SK-N-DZ (cell line): ENCODE measurements around the gene ZNF362.

Source experiments
- DNase-seq: peaks from one replicate; pipeline ENCODE4 v3.0.0-alpha.2; 2015; ENCODE audit warnings: low spot score

ZNF362 gene

DNA sequence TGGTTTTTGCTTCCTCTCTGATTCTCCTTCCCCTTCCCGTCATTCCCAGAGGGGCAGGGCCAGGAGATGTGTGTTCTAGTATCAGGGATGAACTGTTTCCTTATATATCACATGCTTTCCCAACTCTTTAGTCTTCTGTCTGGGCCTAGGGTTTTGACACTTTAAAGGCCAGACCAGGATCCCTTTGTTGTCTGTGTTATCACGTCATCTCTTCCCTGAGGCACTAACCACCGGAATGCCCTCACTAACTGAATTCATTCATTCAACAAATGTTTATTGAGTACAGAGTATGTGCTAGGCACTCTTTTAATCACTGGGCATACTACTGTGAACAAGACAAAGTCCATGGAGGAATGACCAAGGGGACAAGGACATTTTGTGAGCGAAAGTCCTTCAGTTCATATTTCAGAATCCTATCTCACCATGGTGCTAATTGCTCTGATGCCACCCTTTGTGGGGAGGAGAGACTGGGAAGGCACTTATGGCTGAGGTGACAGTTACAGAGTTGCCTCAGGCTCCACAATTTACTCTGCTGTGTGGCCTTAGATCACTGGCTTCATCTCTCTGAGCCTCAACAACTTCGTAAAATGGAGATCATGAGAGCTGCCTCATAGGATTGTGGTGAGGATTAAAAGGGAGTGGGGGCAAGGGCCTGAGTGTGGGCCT lies 12.0 kb upstream of the ZNF362 start:
- DNase-seq = no peak

- DNase-seq = no peak
Measured at GRCh38 chr1:33244809-33245186, 11.5 kb upstream of the ZNF362 start.

DNA sequence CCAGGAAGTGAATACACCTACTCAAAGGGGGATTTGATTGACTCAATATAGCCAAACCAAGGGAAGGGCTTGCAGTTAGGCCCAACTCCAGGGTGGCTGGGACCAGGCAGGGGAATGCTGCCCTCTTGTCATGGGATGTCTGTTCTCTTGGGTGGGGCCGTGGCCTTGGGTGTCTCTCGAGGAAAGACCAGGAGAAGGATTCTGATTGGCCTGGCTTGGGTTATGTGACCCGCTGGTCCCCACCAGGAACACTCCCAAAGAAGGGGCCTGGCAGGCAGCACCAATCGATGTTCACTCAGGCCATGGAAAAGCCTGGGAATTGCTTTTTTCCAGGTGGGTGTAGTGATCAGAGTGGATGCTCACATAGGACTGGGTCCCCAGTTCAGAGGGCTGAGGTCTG lies 10.1 kb upstream of the ZNF362 start:
- DNase-seq = no peak

GRCh38 chr1:33247545-33247944 lies 8.7 kb upstream of the ZNF362 start:
- DNase-seq = no peak

DNA sequence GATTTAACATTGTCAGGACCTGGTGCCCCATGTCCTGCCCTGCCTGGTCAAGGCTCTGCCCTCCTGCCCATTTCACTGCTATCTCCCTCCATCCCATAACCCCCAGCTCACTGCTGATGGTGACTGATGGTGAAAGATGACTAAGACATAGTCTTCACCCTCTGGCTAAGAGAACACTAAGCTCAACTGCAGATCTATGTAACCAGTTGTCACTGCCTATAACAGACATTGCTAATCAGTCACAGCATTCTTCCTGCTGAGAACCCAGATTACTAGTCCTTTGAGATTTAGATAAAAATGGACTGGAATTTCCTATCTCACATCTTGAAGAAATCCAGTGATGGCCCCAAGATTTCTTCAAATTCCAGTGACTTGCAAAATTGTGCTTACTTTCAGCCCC lies 8.0 kb upstream of the ZNF362 start:
- DNase-seq = no peak

GRCh38 chr1:33249422-33249821 lies 6.9 kb upstream of the ZNF362 start:
- DNase-seq = no peak

GRCh38 chr1:33250217-33250616 lies 6.1 kb upstream of the ZNF362 start:
- DNase-seq = no peak

DNA sequence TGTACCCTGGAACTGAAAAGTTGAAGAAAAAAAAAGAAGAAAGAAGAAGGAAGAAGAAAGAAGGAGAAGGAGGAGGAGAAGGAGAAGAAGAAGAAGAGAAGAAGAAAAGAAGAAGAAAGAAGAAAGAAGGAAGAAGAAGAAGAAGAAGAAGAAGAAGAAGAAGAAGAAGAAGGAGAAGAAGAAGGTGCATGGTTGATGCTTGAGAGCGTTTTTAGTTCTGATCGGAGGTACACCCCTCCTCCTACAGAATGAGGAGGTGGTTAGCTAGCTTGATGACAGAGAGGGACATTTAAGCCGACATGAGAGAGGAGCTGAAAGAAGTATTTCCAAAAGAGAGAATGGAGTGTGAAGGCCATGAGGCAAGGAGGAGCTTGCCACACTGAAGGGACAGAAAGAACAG lies 5.6 kb upstream of the ZNF362 start:
- no peak for DNase-seq

DNA sequence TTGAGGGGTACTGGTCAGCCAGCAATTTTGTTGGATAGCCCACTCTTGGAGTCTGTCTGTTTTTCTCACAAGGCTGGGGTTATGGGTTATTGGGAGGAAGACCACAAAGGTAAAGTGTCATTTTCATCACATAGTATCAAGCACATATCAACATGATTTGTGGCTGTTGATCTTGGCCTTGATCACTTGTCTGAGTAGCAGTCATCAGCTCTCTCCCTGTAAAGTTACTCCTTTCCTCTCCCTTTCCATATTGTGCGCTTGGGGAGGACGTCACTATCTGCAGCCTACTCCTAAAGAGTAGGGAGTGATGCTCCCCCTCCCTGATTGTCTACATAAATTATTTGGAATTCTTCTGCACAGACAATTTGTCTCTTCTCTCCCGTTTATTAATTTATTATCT lies 1.8 kb upstream of the ZNF362 start:
- DNase-seq = no peak

DNA sequence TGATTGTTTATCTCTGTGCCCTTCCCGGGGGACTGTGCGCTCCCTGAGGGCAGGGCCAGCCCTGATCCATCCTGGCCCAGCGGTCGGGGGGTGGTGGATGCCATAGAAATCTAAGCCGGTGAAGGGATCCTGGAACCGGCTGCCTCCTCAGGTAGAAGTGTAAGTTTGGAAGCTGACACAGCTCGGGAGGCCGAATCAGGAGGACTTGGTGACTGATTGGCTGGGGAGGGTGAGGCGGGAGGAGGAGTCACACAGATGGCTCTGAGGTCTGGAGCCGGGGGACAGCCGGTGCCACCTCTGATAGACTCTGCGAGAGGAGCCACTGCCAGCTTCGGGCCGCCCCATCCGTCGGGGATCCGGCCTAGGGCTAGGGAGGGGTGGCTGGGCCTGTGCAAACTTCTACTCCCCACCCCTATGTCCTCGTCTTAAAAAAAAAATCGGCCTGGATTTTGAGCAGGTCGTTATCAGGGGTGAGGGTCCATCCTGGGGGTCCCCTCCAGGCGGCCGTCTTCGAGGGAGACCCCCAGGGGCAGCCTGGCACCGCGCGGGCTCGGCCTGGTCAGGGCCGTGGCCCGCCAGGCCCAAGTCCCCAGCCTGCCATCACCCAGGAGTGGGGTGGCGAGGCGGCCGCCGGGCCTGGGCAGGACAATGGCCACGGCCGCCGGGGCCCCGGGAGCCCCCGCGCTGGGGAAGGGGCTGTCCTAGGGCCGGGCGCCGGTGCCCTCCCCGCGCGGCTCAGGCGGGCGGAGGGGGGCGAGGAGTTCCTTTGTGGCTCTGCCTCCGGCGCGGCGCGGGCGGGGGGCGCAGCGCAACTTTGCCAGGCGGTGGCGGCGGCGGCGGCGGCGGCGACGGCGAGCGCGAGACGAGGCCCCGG lies 708 bp upstream of the ZNF362 start:
- DNase-seq = peak; percentile 73

DNA sequence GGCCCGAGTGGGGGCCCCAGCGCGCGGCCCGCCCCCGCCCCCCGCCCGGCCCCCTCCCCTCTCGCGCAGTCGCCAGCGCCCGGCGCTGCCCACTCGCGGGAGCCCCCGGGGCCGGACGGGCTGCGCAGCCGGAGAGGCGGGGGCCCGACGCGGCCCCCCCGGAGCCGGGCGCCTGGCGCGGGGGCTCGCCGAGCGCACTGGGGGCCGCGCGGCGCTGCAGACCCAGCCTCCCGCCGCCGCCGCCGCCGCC lies 146 bp upstream of the ZNF362 start:
- DNase-seq = no peak

DNA sequence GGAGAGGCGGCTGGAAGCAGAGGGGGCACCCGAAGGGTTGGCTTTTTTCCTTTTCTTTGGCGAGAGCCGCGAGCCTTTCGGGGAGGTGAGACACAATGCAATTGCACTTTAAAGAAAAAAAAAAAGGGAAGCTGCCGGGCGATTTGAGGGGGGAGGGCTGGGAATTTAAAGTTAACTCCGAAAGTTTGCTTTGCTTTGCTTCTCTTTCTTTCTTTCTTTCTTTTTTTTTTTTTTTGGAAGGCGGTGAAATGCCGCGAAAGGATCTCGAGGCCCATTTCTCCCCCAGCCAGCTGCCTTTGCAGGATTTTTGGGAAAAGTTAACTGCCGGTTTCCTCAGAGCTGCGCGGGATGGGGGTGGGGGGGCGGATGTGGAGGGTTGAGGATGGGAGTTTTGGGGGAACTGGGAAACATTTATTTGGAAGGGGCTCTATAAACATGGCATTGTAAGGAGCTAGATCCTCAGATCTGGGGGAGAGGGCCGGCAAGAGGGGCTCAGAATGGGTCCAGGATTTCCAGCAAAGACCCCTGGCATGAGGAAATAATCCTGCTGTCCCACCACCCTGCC lies 997 bp downstream of the ZNF362 start:
- no peak for DNase-seq

GRCh38 chr1:33257772-33258712 lies 1.8 kb downstream of the ZNF362 start:
- no peak for DNase-seq

DNA sequence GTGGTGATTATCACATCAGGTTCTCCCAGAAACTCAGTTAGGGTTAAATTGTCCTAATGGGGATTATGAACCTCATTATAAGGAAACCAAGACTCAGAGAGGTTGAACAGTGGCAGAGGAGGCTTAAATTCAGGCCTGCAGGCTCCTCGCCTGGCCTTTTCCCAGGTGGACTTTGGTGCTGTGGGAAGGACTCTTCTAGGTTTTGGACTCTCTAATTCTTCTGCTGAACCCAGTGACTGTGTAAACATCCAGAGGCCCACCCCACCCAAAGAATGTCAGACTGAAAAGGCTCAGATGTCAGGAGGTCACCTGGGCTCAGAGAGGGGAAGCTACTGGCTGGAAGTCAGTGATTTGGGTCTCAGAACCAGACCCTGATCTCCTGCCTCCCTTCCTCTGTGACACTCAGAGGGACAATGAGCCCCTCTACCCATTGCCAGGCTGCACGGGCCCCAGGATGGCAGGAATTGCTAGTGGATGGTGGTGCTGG lies 2.5 kb downstream of the ZNF362 start:
- DNase-seq = no peak

DNA sequence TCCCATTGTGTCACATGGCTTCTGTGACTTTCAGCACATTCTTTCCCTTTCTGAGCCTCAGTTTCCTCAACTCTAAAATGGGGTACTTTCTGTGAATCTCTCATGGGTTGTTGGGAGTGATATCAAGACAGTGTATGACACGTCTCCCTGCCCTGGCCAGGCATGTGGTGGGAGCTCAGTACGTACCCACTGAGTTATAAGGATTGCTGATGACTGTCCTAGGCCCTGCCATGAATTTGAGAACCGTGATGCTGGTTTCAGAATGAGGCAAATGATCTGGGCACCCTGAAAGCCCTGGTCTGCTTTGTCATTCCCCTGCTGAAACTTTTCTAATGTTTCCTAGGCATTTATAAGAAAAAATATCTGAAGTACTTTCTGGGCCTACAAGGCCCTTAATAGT lies 3.6 kb downstream of the ZNF362 start:
- no peak for DNase-seq

- no peak for DNase-seq
Measured at GRCh38 chr1:33260439-33260838, 4.1 kb downstream of the ZNF362 start.

GRCh38 chr1:33261344-33261743 lies 5.1 kb downstream of the ZNF362 start:
- no peak for DNase-seq

DNA sequence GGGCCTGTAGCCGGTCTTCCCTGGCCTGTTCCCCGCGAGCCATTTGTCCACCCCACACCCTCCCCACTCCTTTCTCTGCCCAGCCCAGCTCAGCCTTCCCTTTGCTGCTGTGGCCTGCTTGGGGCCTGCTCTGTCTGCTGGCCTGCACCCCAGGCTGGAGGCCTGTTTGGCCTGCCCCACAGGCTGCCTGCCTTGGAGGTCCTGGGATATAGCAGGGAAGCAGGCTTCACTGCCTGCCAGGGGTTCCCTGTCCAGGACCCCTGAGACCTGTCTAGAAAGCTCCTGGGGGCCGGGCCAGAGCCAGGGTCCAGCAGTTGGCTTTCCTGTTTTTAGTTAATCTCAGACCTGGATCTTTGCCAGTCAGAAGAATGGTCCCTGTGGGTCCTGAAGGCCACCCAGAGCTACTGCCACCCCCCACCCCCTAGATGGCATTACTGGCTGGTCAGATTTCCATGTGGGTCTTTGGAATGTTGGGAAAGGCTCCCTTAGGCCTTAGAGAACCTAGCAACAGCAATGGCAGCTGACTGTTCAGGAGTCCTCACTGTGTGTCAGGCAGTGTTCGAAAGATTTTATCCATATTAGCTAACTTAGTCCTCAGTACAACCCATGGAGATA lies 7.7 kb downstream of the ZNF362 start:
- DNase-seq = no peak

DNA sequence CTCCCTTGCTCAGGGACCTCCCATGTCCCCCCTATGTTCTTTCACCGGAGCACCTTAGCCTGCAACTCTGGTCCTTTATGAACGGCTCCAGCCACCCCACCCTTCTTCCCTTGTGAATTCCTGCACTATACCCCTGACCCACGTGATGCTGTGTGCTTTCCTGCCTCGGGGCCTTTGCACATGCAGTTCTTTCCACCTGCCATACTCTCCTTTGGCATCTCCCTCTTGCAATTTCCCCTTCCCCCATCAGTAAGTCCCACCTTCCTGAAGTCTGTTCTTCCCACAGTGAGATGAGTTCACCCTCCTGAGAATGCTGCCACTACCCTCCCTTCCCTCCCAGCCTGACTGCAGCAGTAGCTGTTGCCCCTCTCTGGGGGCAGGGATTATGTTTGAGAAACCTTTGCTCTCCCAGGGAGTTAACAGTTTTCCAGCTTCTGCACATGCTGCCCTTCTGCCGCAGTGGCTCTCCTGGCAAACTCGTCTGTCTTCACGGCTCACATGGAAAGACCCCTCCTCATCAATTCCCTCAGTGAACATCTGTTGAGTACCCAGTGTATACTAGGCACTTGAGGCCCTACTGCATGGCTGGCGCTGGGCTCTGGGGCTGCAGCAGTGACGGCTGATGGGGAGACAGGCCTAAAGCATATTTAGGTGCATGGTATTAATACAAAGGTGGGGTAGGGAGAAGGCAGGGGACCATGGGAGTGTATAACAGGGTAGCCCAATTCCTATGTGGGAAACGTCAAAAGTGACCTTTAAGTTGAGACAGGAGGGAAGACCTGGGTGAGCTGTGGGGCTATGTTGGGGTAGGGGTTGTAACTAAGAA lies 9.7 kb downstream of the ZNF362 start:
- no peak for DNase-seq

DNA sequence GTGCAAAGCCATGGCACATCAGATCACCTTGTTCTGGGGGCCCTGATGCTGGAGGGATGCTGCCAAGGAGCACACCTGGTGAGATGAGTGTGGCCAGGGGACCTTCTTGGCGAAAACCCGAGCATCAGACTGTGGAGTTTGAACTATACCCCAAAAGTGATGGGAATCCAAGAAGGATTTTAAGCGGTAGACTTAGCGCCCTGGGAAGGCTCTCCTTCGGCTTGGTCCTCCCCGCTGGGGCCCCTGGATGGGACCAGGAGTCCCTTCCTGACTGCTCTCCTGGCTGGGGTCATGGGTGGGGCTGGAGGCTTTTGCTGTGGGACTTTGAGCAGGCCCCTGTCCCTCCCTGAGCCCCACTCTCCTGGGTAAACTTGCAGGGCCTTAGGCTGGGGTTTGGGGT lies 10.5 kb downstream of the ZNF362 start:
- DNase-seq = no peak
